HG02970 (cell line): Measurements from ENCODE around the gene PTH2.
A peak's percentile ranks its signal among the peaks of the same experiment; 100 is the strongest.
"Not testable (repeated sequence)": the region's sequence is repeated elsewhere in the genome, so short reads cannot be mapped to it uniquely, and the experiment has no call there.

Source experiments
- ATAC-seq: cut with Tn5 transposase; IDR thresholded peaks from one replicate; pipeline ENCODE4 v1.9.1; 2021; ENCODE audit warnings: mild to moderate bottlenecking, moderate library complexity, moderate number of reproducible peaks; ENCODE audit not compliant: unreplicated experiment, low FRiP score

Gene PTH2

GRCh38 chr19:49450405-49450804, 27.2 kb upstream of the PTH2 start:
- ATAC-seq, result no peak

- ATAC-seq, result no peak
Measured at GRCh38 chr19:49448432-49448786, 25.2 kb upstream of the PTH2 start.

GRCh38 chr19:49447485-49448431, 24.5 kb upstream of the PTH2 start:
- ATAC-seq, result no peak

GRCh38 chr19:49445997-49446396, 22.8 kb upstream of the PTH2 start:
- ATAC-seq, result no peak

GRCh38 chr19:49444100-49444700, 21.0 kb upstream of the PTH2 start:
- not testable (repeated sequence) for ATAC-seq

- peak; percentile 87 for ATAC-seq
Measured at GRCh38 chr19:49443366-49444099, 20.3 kb upstream of the PTH2 start.

GRCh38 chr19:49442771-49443365, 19.6 kb upstream of the PTH2 start:
- peak; percentile 9 for ATAC-seq

- no peak for ATAC-seq
Measured at GRCh38 chr19:49442354-49442753, 19.1 kb upstream of the PTH2 start.

- no peak for ATAC-seq
Measured at GRCh38 chr19:49441960-49442350, 18.7 kb upstream of the PTH2 start.

GRCh38 chr19:49441210-49441959, 18.1 kb upstream of the PTH2 start, which contains the start of gene SLC17A7:
Gene SLC17A7, minus strand, starts transcription at chr19:49441527. Its CDS starts 148 bp downstream, at chr19:49441379.
- no peak for ATAC-seq

GRCh38 chr19:49440439-49441209, 17.4 kb upstream of the PTH2 start:
- ATAC-seq, result no peak

GRCh38 chr19:49439836-49440235, 16.6 kb upstream of the PTH2 start:
- ATAC-seq, result no peak

- ATAC-seq, result no peak
Measured at GRCh38 chr19:49438261-49438660, 15.0 kb upstream of the PTH2 start.

- ATAC-seq, result no peak
Measured at GRCh38 chr19:49437231-49437630, 14.0 kb upstream of the PTH2 start.

- ATAC-seq, result no peak
Measured at GRCh38 chr19:49436381-49437017, 13.3 kb upstream of the PTH2 start.

GRCh38 chr19:49435670-49436069, 12.4 kb upstream of the PTH2 start:
- ATAC-seq, result no peak

GRCh38 chr19:49434907-49435583, 11.8 kb upstream of the PTH2 start:
- ATAC-seq, result no peak

- no peak for ATAC-seq
Measured at GRCh38 chr19:49433240-49433901, 10.1 kb upstream of the PTH2 start.
